ENCODE results near the gene FAM177A1. TPM values are rescaled to one million over a fixed set of nuclear protein-coding genes. Genes with fewer than 3 reads are reported as not detected.
"Not testable (repeated sequence)": the region's sequence is repeated elsewhere in the genome, so short reads cannot be mapped to it uniquely, and the experiment has no call there.

FAM177A1 gene
- total RNA-seq, 3 donors from 2014 or later (not counting 1 experiment from before 2014, with no cell fraction given): 73.8 to 131 (median 79.6) TPM

DNA sequence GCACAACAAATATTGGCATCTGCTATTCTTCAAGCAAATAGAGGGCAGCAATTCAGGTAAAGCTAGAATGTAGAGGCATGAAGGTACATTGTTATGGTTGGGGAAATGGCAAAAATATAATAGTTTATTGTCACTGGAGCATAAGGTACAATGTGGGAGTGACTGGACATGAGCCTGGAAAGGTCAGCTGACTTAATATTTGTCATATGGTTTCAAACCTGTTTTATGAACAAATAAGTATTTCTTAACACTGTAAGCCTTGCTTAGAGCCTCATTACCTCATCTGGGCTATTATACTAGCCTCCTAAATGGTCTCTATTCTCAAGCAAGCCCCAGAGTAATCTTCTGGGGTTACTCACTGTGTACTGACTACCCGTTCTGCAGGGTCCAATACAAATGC lies 33.7 kb downstream of the FAM177A1 start:
- Mint-ChIP-seq H3K4me1 (no peaks in the 10 kb centered on the region), H3K27ac (no peak overlapping the region), H3K9me3 (no peaks in the 10 kb centered on the region), H3K36me3 (no peaks in the 10 kb centered on the region), H3K4me3 (no peak overlapping the region), H3K27me3 (ENCODE audit: low read depth in 2 of 2) (no peaks in the 10 kb centered on the region)
- no peak for ATAC-seq
- DNase-seq: no peak
- Histone ChIP-seq H3K36me3 (ENCODE audit: control insufficient read depth, insufficient read depth, low read length) (peaks cover 44% of the 10 kb centered on the region), H3K4me1 (ENCODE audit: control insufficient read depth, insufficient read depth, low read length) (no peaks in the 10 kb centered on the region), H3K27me3 (ENCODE audit: control insufficient read depth, insufficient read depth, low read length) (no peaks in the 10 kb centered on the region), H3K4me3 (ENCODE audit: low read length) (no peak overlapping the region), H3K9me3 (ENCODE audit: control insufficient read depth, insufficient read depth, low read length) (no peaks in the 10 kb centered on the region), H3K27ac (ENCODE audit: low read length) (no peak overlapping the region)
- 100% methylated on average over 1 of the region's 1 CpG for WGBS (ENCODE audit: insufficient coverage)
- intact Hi-C loops (cut with micrococcal nuclease): no loop called here
- TF ChIP-seq, protein P1, sequence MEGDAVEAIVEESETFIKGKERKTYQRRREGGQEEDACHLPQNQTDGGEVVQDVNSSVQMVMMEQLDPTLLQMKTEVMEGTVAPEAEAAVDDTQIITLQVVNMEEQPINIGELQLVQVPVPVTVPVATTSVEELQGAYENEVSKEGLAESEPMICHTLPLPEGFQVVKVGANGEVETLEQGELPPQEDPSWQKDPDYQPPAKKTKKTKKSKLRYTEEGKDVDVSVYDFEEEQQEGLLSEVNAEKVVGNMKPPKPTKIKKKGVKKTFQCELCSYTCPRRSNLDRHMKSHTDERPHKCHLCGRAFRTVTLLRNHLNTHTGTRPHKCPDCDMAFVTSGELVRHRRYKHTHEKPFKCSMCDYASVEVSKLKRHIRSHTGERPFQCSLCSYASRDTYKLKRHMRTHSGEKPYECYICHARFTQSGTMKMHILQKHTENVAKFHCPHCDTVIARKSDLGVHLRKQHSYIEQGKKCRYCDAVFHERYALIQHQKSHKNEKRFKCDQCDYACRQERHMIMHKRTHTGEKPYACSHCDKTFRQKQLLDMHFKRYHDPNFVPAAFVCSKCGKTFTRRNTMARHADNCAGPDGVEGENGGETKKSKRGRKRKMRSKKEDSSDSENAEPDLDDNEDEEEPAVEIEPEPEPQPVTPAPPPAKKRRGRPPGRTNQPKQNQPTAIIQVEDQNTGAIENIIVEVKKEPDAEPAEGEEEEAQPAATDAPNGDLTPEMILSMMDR (IDR thresholded peaks at IDR 0.05): no peak

DNA sequence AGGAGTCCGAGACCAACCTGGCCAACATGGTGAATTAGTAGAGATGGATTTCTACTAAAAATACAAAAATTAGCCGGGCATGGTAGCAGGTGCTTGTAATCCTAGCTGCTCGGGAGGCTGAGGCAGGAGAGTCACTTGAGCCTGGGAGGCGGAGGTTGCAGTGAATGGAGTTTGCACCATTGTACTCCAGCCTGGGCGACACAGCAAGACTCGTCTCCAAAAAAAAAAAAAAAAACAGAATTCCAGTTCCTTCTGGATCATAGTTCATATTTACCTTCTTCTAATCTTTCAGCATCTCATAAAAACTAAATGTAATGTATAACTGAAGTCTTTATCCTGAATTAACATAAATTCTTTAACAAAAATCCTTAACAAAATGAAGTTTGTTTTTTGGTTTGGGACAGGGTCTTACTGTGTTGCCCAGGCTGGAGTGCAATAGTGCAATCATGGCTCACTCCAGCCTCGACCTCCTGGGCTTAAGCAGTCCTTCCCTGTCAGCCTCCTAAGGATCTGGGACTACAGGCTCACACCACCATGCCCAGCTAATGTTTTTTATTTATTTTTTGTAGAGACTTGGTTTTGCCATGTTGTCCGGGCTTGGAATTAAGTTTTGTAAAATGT lies 37.6 kb downstream of the FAM177A1 start:
- Histone ChIP-seq H3K9me3 (ENCODE audit: control insufficient read depth, insufficient read depth, low read length) (no peaks in the 10 kb centered on the region), H3K4me1 (ENCODE audit: control insufficient read depth, insufficient read depth, low read length) (no peaks in the 10 kb centered on the region), H3K36me3 (ENCODE audit: control insufficient read depth, insufficient read depth, low read length) (peaks cover 69% of the 10 kb centered on the region), H3K27ac (ENCODE audit: low read length) (no peak overlapping the region), H3K27me3 (ENCODE audit: control insufficient read depth, insufficient read depth, low read length) (no peaks in the 10 kb centered on the region), H3K4me3 (ENCODE audit: low read length) (no peak overlapping the region)
- Mint-ChIP-seq H3K27me3 (ENCODE audit: low read depth in 2 of 2) (no peaks in the 10 kb centered on the region), H3K4me1 (no peaks in the 10 kb centered on the region), H3K36me3 (peaks cover 21% of the 10 kb centered on the region), H3K27ac (peak overlapping the region in 1 of 2 donors; percentile 62), H3K4me3 (no peak overlapping the region), H3K9me3 (no peaks in the 10 kb centered on the region)
- ATAC-seq (no peak), DNase-seq (no peak)
- intact Hi-C loops (cut with micrococcal nuclease): no loop called here
- WGBS (ENCODE audit: insufficient coverage): over 99% methylated on average over 8 of the region's 8 CpGs
- TF ChIP-seq, protein P1 (IDR thresholded peaks at IDR 0.05): no peak

DNA sequence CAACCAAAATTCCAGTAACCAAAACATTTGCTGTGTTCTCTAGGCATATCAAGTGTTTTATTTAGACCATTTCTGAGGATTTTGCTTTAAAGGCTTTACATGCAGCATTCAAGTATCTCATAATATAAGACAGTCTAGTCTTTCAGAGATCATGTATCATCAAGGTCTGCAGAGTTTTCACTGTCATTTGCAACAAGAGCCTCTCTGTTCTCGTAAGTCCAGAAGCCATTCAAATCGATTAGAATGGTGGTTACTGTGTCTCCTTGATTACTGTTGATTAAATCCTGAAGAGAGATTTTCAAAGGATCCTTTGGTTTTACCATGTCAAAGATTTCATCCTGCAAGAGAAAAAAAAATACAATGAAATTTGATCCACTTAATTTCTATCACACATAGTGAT lies 39.4 kb downstream of the FAM177A1 start:
- Mint-ChIP-seq H3K27me3 (ENCODE audit: low read depth in 2 of 2) (no peaks in the 10 kb centered on the region), H3K4me1 (no peaks in the 10 kb centered on the region), H3K27ac (peak overlapping the region; percentile 22 to 39), H3K36me3 (peaks cover 21% of the 10 kb centered on the region), H3K9me3 (no peaks in the 10 kb centered on the region), H3K4me3 (no peak overlapping the region)
- Histone ChIP-seq H3K27ac (ENCODE audit: low read length) (no peak overlapping the region), H3K4me3 (ENCODE audit: low read length) (no peak overlapping the region), H3K4me1 (ENCODE audit: control insufficient read depth, insufficient read depth, low read length) (no peaks in the 10 kb centered on the region), H3K27me3 (ENCODE audit: control insufficient read depth, insufficient read depth, low read length) (no peaks in the 10 kb centered on the region), H3K36me3 (ENCODE audit: control insufficient read depth, insufficient read depth, low read length) (peaks cover 68% of the 10 kb centered on the region), H3K9me3 (ENCODE audit: control insufficient read depth, insufficient read depth, low read length) (no peaks in the 10 kb centered on the region)
- intact Hi-C loops (cut with micrococcal nuclease): no loop called here
- TF ChIP-seq, protein P1 (IDR thresholded peaks at IDR 0.05): no peak
- no peak for ATAC-seq
- DNase-seq: no peak
- 100% methylated on average over 2 of the region's 2 CpGs for whole genome bisulfite sequencing (ENCODE audit: insufficient coverage)

DNA sequence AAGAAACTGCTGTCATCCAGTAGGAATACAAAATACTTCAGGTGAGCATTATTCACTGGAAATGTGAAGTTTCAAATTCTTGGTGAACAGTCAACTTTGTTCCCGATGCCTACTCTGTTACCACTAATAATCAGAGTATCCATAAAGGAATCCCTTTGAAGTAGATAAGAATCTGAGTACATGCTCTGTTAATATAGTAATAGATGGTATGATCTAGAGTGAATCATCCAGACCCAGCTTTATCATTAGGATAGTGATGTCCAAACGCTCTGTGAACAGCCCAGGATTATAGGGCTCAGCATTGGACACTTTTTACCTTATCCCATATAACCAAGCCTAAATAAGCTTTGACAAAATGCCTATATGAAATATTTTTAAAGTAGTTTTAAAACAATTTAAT lies 42.4 kb downstream of the FAM177A1 start:
- Mint-ChIP-seq H3K27ac (peak overlapping the region; percentile 7 to 50), H3K4me1 (no peaks in the 10 kb centered on the region), H3K4me3 (no peak overlapping the region), H3K36me3 (peaks cover 21% of the 10 kb centered on the region), H3K9me3 (no peaks in the 10 kb centered on the region), H3K27me3 (ENCODE audit: low read depth in 2 of 2) (no peaks in the 10 kb centered on the region)
- H3K27ac ChIP-seq (ENCODE audit: low read length): no peak overlapping the region
- intact Hi-C loops (cut with micrococcal nuclease): no loop called here
- H3K9me3 ChIP-seq (ENCODE audit: control insufficient read depth, insufficient read depth, low read length): no peaks in the 10 kb centered on the region
- peaks cover 66% of the 10 kb centered on the region for H3K36me3 ChIP-seq (ENCODE audit: control insufficient read depth, insufficient read depth, low read length)
- no peaks in the 10 kb centered on the region for H3K27me3 ChIP-seq (ENCODE audit: control insufficient read depth, insufficient read depth, low read length)
- H3K4me1 ChIP-seq (ENCODE audit: control insufficient read depth, insufficient read depth, low read length): no peaks in the 10 kb centered on the region
- H3K4me3 ChIP-seq (ENCODE audit: low read length): no peak overlapping the region
- DNase-seq (no peak), ATAC-seq (no peak)
- TF ChIP-seq, protein P1 (IDR thresholded peaks at IDR 0.05): no peak
- no CpG with 5 or more reads among the region's 2 CpGs for WGBS (ENCODE audit: insufficient coverage)

DNA sequence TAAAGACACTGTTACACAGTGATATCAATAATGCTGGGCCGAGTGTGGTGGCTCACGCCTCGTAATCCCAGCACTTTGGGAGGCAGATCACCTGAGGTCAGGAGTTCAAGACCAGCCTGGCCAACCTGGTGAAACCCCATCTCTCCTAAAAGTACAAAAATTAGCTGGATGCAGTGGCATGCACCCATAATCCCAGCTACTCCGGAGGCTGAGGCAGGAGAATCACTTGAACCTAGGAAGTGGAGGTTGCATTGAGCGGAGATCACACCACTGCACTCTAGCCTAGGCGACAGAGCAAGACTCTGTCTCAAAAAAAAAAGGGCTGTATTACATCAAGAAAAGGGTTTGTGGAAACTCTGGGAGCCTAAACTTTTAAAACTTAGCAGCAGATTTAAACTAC lies 48.6 kb downstream of the FAM177A1 start:
- H3K27ac ChIP-seq (ENCODE audit: low read length); H3K27me3 ChIP-seq (ENCODE audit: control insufficient read depth, insufficient read depth, low read length); H3K4me3 ChIP-seq (ENCODE audit: low read length); H3K4me1 Mint-ChIP-seq; intact Hi-C loops (cut with micrococcal nuclease); H3K9me3 Mint-ChIP-seq; DNase-seq; H3K4me1 ChIP-seq (ENCODE audit: control insufficient read depth, insufficient read depth, low read length); ATAC-seq; H3K4me3 Mint-ChIP-seq; H3K27me3 Mint-ChIP-seq (ENCODE audit: low read depth in 2 of 2); H3K9me3 ChIP-seq (ENCODE audit: control insufficient read depth, insufficient read depth, low read length): not testable (repeated sequence)
- H3K36me3 Mint-ChIP-seq: peaks cover 10% of the 10 kb centered on the region
- 95% methylated on average over 6 of the region's 6 CpGs for WGBS (ENCODE audit: insufficient coverage)
- peak overlapping the region in 1 of 2 donors; percentile 9 for H3K27ac Mint-ChIP-seq
- H3K36me3 ChIP-seq (ENCODE audit: control insufficient read depth, insufficient read depth, low read length): peaks cover 69% of the 10 kb centered on the region
